Effector memory CD8-positive, alpha-beta T cell (primary cell): Measurements from ENCODE around the gene WWOX.
A peak's percentile ranks its signal among the peaks of the same experiment; 100 is the strongest.

Experiments used
- ATAC-seq: fragments of 150-1000 bp; cut with Tn5 transposase; replicated peaks from 2 replicates; pipeline ENCODE4 v1.10.0; 2021; ENCODE audit warnings: mild to moderate bottlenecking, moderate library complexity
- DNase-seq, 3 experiments: peaks; one replicate each; pipeline ENCODE4 v3.0.0; 2021
- H3K27ac Mint-ChIP-seq, 2 donors: one replicate each; pipeline ENCODE4 v1.8.0; 2022; ENCODE audit warnings: mild to moderate bottlenecking in 2 of 2, mixed read lengths in 2 of 2, moderate library complexity in 2 of 2
- H3K27me3 Mint-ChIP-seq, 2 donors: one replicate each; pipeline ENCODE4 v1.8.0; 2022; ENCODE audit warnings: mixed read lengths in 2 of 2
- H3K36me3 Mint-ChIP-seq: one replicate; pipeline ENCODE4 v1.8.0; 2022; ENCODE audit warnings: mild to moderate bottlenecking, moderate library complexity, mixed read lengths; ENCODE audit not compliant: insufficient read depth
- H3K4me1 Mint-ChIP-seq, 2 donors: one replicate each; pipeline ENCODE4 v1.8.0; 2022; ENCODE audit warnings: low read depth in 2 of 2, mixed read lengths in 2 of 2
- H3K4me3 Mint-ChIP-seq, 2 donors: one replicate each; pipeline ENCODE4 v1.8.0; 2022; ENCODE audit warnings: mild to moderate bottlenecking in 2 of 2, mixed read lengths in 2 of 2, moderate library complexity in 2 of 2
- H3K9me3 Mint-ChIP-seq, 2 donors: one replicate each; pipeline ENCODE4 v1.8.0; 2022; ENCODE audit warnings: mixed read lengths in 2 of 2

WWOX gene

GRCh38 chr16:79093554-79093967 lies 994.1 kb downstream of the WWOX start:
- H3K27ac Mint-ChIP-seq: peak overlapping the region; percentile 65 to 86
- DNase-seq: peak; percentile 7 to 20 (median 13)

GRCh38 chr16:79096246-79096645 lies 996.8 kb downstream of the WWOX start:
- peaks cover 7% of the 10 kb centered on the region for H3K36me3 Mint-ChIP-seq
- no peaks in the 10 kb centered on the region for H3K27me3 Mint-ChIP-seq

More at GRCh38 chr16:79093554-79093967, 994.1 kb downstream of the WWOX start:
- peaks cover 15% of the 10 kb centered on the region for H3K36me3 Mint-ChIP-seq
- H3K27me3 Mint-ChIP-seq: no peaks in the 10 kb centered on the region
- peak; percentile 70 for ATAC-seq
- H3K4me3 Mint-ChIP-seq: peak overlapping the region; percentile 63 to 71
- peaks cover 38 to 46% of the 10 kb centered on the region in 2 donors for H3K4me1 Mint-ChIP-seq
- H3K9me3 Mint-ChIP-seq: no peaks in the 10 kb centered on the region

GRCh38 chr16:79097166-79097565 lies 997.7 kb downstream of the WWOX start:
- H3K27ac Mint-ChIP-seq: no peak overlapping the region
- H3K4me3 Mint-ChIP-seq: no peak overlapping the region
- no peaks in the 10 kb centered on the region for H3K9me3 Mint-ChIP-seq
- peaks cover 4% of the 10 kb centered on the region for H3K36me3 Mint-ChIP-seq
- H3K4me1 Mint-ChIP-seq: peaks cover 15 to 16% of the 10 kb centered on the region in 2 donors
- no peak for DNase-seq
- H3K27me3 Mint-ChIP-seq: no peaks in the 10 kb centered on the region
- no peak for ATAC-seq

More at GRCh38 chr16:79096246-79096645, 996.8 kb downstream of the WWOX start:
- ATAC-seq: no peak
- Mint-ChIP-seq H3K4me3 (no peak overlapping the region), H3K4me1 (peaks cover 20 to 21% of the 10 kb centered on the region in 2 donors), H3K27ac (peak overlapping the region in 1 of 2 donors; percentile 0), H3K9me3 (no peaks in the 10 kb centered on the region)
- DNase-seq: no peak

GRCh38 chr16:79097771-79098170 lies 998.3 kb downstream of the WWOX start:
- DNase-seq (no peak), ATAC-seq (no peak)
- no peak overlapping the region for H3K27ac Mint-ChIP-seq
- no peaks in the 10 kb centered on the region for H3K9me3 Mint-ChIP-seq
- H3K27me3 Mint-ChIP-seq: no peaks in the 10 kb centered on the region
- peaks cover 16% of the 10 kb centered on the region in 2 donors for H3K4me1 Mint-ChIP-seq
- no peak overlapping the region for H3K4me3 Mint-ChIP-seq
- peaks cover 4% of the 10 kb centered on the region for H3K36me3 Mint-ChIP-seq

- H3K27ac Mint-ChIP-seq: no peak overlapping the region
- no peak for DNase-seq
- no peak for ATAC-seq
- H3K27me3 Mint-ChIP-seq: no peaks in the 10 kb centered on the region
- H3K4me3 Mint-ChIP-seq: no peak overlapping the region
- peaks cover 8 to 9% of the 10 kb centered on the region in 2 donors for H3K4me1 Mint-ChIP-seq
- H3K9me3 Mint-ChIP-seq: no peaks in the 10 kb centered on the region
- peaks cover 7% of the 10 kb centered on the region for H3K36me3 Mint-ChIP-seq
Observed at GRCh38 chr16:79098907-79099306, 999.5 kb downstream of the WWOX start.

GRCh38 chr16:79099716-79100115 lies 1000.3 kb downstream of the WWOX start:
- ATAC-seq: no peak
- Mint-ChIP-seq H3K4me3 (no peak overlapping the region), H3K4me1 (peaks cover 7 to 9% of the 10 kb centered on the region in 2 donors), H3K36me3 (peaks cover 2% of the 10 kb centered on the region), H3K9me3 (no peaks in the 10 kb centered on the region), H3K27me3 (no peaks in the 10 kb centered on the region), H3K27ac (no peak overlapping the region)
- DNase-seq: no peak

- H3K9me3 Mint-ChIP-seq: no peaks in the 10 kb centered on the region
- no peak for DNase-seq
- no peaks in the 10 kb centered on the region for H3K27me3 Mint-ChIP-seq
- no peak overlapping the region for H3K4me3 Mint-ChIP-seq
- no peak overlapping the region for H3K27ac Mint-ChIP-seq
- ATAC-seq: no peak
- H3K4me1 Mint-ChIP-seq: peaks cover 4 to 9% of the 10 kb centered on the region in 2 donors
- peaks cover 2% of the 10 kb centered on the region for H3K36me3 Mint-ChIP-seq
Observed at GRCh38 chr16:79100447-79100846, 1001.0 kb downstream of the WWOX start.

GRCh38 chr16:79101491-79101890 lies 1002.0 kb downstream of the WWOX start:
- DNase-seq: no peak
- Mint-ChIP-seq H3K27ac (no peak overlapping the region), H3K27me3 (no peaks in the 10 kb centered on the region), H3K9me3 (no peaks in the 10 kb centered on the region), H3K4me3 (no peak overlapping the region), H3K36me3 (peaks cover 2% of the 10 kb centered on the region), H3K4me1 (peaks cover under 1 to 5% of the 10 kb centered on the region in 2 donors)
- no peak for ATAC-seq

- H3K27me3 Mint-ChIP-seq: no peaks in the 10 kb centered on the region
- peaks cover 0 to 4% of the 10 kb centered on the region in 2 donors for H3K4me1 Mint-ChIP-seq
- DNase-seq: no peak
- no peaks in the 10 kb centered on the region for H3K9me3 Mint-ChIP-seq
- H3K27ac Mint-ChIP-seq: no peak overlapping the region
- no peak for ATAC-seq
- H3K4me3 Mint-ChIP-seq: no peak overlapping the region
- H3K36me3 Mint-ChIP-seq: peaks cover 2% of the 10 kb centered on the region
Observed at GRCh38 chr16:79104567-79104966, 1005.1 kb downstream of the WWOX start.

GRCh38 chr16:79107301-79107700 lies 1007.8 kb downstream of the WWOX start:
- DNase-seq (no peak), ATAC-seq (no peak)
- no peaks in the 10 kb centered on the region for H3K9me3 Mint-ChIP-seq
- H3K27ac Mint-ChIP-seq: no peak overlapping the region
- peaks cover 2% of the 10 kb centered on the region for H3K36me3 Mint-ChIP-seq
- no peaks in the 10 kb centered on the region for H3K27me3 Mint-ChIP-seq
- H3K4me1 Mint-ChIP-seq: peaks cover 0 to 4% of the 10 kb centered on the region in 2 donors
- no peak overlapping the region for H3K4me3 Mint-ChIP-seq

GRCh38 chr16:79109771-79110170 lies 1010.3 kb downstream of the WWOX start:
- Mint-ChIP-seq H3K4me3 (no peak overlapping the region), H3K27me3 (no peaks in the 10 kb centered on the region), H3K9me3 (no peaks in the 10 kb centered on the region), H3K36me3 (no peaks in the 10 kb centered on the region), H3K27ac (no peak overlapping the region), H3K4me1 (no peaks in the 10 kb centered on the region)
- no peak for ATAC-seq
- DNase-seq: no peak

GRCh38 chr16:79110242-79110641 lies 1010.8 kb downstream of the WWOX start:
- Mint-ChIP-seq H3K9me3 (no peaks in the 10 kb centered on the region), H3K4me3 (no peak overlapping the region), H3K27me3 (no peaks in the 10 kb centered on the region), H3K27ac (no peak overlapping the region), H3K36me3 (no peaks in the 10 kb centered on the region), H3K4me1 (no peaks in the 10 kb centered on the region)
- ATAC-seq: no peak
- DNase-seq: no peak

GRCh38 chr16:79110953-79111352 lies 1011.5 kb downstream of the WWOX start:
- no peak for DNase-seq
- no peak for ATAC-seq
- Mint-ChIP-seq H3K4me3 (no peak overlapping the region), H3K9me3 (no peaks in the 10 kb centered on the region), H3K36me3 (no peaks in the 10 kb centered on the region), H3K27ac (peak overlapping the region in 1 of 2 donors; percentile 71), H3K4me1 (no peaks in the 10 kb centered on the region), H3K27me3 (no peaks in the 10 kb centered on the region)

- Mint-ChIP-seq H3K9me3 (no peaks in the 10 kb centered on the region), H3K4me3 (no peak overlapping the region), H3K27ac (no peak overlapping the region), H3K36me3 (no peaks in the 10 kb centered on the region), H3K27me3 (no peaks in the 10 kb centered on the region), H3K4me1 (no peaks in the 10 kb centered on the region)
- ATAC-seq: no peak
- no peak for DNase-seq
Observed at GRCh38 chr16:79112462-79112861, 1013.0 kb downstream of the WWOX start.

GRCh38 chr16:79113826-79114225 lies 1014.4 kb downstream of the WWOX start:
- ATAC-seq (no peak), DNase-seq (no peak)
- no peaks in the 10 kb centered on the region for H3K9me3 Mint-ChIP-seq
- H3K36me3 Mint-ChIP-seq: no peaks in the 10 kb centered on the region
- H3K27ac Mint-ChIP-seq: no peak overlapping the region
- H3K27me3 Mint-ChIP-seq: no peaks in the 10 kb centered on the region
- no peaks in the 10 kb centered on the region for H3K4me1 Mint-ChIP-seq
- no peak overlapping the region for H3K4me3 Mint-ChIP-seq
